Stimulated activated CD4-positive, alpha-beta T cell treated with anti-CD3 and anti-CD28 coated beads, Interleukin-4, amount 100 ng/mL, for 1 hour (primary cell): ENCODE measurements around the gene PTGFRN.

ENCODE experiments used
- DNase-seq: peaks from one replicate; pipeline ENCODE4 v3.0.0-alpha.2; 2020

Gene PTGFRN

GRCh38 chr1:116945421-116945820, 35.7 kb downstream of the PTGFRN start:
- DNase-seq = no peak

GRCh38 chr1:116945996-116946395, 36.3 kb downstream of the PTGFRN start:
- DNase-seq = no peak

GRCh38 chr1:116947092-116947860, 37.6 kb downstream of the PTGFRN start:
- DNase-seq = no peak

GRCh38 chr1:116948046-116948445, 38.3 kb downstream of the PTGFRN start:
- DNase-seq = no peak

GRCh38 chr1:116948642-116949041, 38.9 kb downstream of the PTGFRN start:
- no peak for DNase-seq

- DNase-seq = no peak
Measured at GRCh38 chr1:116949213-116949985, 39.7 kb downstream of the PTGFRN start.

- no peak for DNase-seq
Measured at GRCh38 chr1:116950517-116951199, 40.9 kb downstream of the PTGFRN start.

GRCh38 chr1:116951200-116951935, 41.7 kb downstream of the PTGFRN start:
- DNase-seq = no peak

- DNase-seq = no peak
Measured at GRCh38 chr1:116952738-116953275, 43.1 kb downstream of the PTGFRN start.

GRCh38 chr1:116954440-116954839, 44.7 kb downstream of the PTGFRN start:
- DNase-seq = no peak

- no peak for DNase-seq
Measured at GRCh38 chr1:116956378-116956777, 46.7 kb downstream of the PTGFRN start.

- no peak for DNase-seq
Measured at GRCh38 chr1:116957646-116958045, 47.9 kb downstream of the PTGFRN start.

- no peak for DNase-seq
Measured at GRCh38 chr1:116958110-116958509, 48.4 kb downstream of the PTGFRN start.

- DNase-seq = no peak
Measured at GRCh38 chr1:116958977-116959376, 49.3 kb downstream of the PTGFRN start.

- DNase-seq = no peak
Measured at GRCh38 chr1:116961606-116962005, 51.9 kb downstream of the PTGFRN start.

GRCh38 chr1:116962987-116963639, 53.4 kb downstream of the PTGFRN start:
- DNase-seq = no peak

GRCh38 chr1:116966791-116967190, 57.1 kb downstream of the PTGFRN start:
- DNase-seq = no peak

- DNase-seq = no peak
Measured at GRCh38 chr1:116968724-116969123, 59.0 kb downstream of the PTGFRN start.

GRCh38 chr1:116971258-116971860, 61.6 kb downstream of the PTGFRN start:
- DNase-seq = no peak

- no peak for DNase-seq
Measured at GRCh38 chr1:116971965-116972673, 62.4 kb downstream of the PTGFRN start.

- DNase-seq = no peak
Measured at GRCh38 chr1:116972674-116973030, 62.9 kb downstream of the PTGFRN start.
